ENCODE data around the gene PXMP4. TPM values are rescaled to one million over a fixed set of nuclear protein-coding genes. Genes with fewer than 3 reads are reported as not detected.
"Not testable (repeated sequence)": the region's sequence is repeated elsewhere in the genome, so short reads cannot be mapped to it uniquely, and the experiment has no call there.

PXMP4 gene, protein sequence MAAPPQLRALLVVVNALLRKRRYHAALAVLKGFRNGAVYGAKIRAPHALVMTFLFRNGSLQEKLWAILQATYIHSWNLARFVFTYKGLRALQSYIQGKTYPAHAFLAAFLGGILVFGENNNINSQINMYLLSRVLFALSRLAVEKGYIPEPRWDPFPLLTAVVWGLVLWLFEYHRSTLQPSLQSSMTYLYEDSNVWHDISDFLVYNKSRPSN
- total RNA-seq = 10 to 100 TPM in 1 of 2 experiments, 1 to 10 TPM in 1; 8.7 to 11.6 TPM

- peaks cover 23% of the 10 kb centered on the region for H3K4me1 Mint-ChIP-seq (ENCODE audit: low read depth)
- H3K27ac Mint-ChIP-seq = peak within 1 kb of the TSS; percentile 75
- H3K9me3 Mint-ChIP-seq = no peaks in the 10 kb centered on the region
- DNase-seq = peak; percentile 95
- POLR2A ChIA-PET = interaction anchor here (0.5 to 2.7 kb wide), 12 partner anchors 11 to 900 kb away, joined by 3 to 24 read pairs (median 4); partner anchors contain the start of genes CBFA2T2, MAPRE1, RALY and ZNF341
- no peaks in the 10 kb centered on the region for H3K36me3 Mint-ChIP-seq
- intact Hi-C loops (cut with micrococcal nuclease) = loop anchor here (1.0 to 2.0 kb wide), 6 partner anchors 12 to 273 kb away; partner anchors contain the start of genes CHMP4B, E2F1 and RALY
- no peaks in the 10 kb centered on the region for H3K27me3 Mint-ChIP-seq
- peak within 1 kb of the TSS; percentile 95 for H3K4me3 Mint-ChIP-seq
- CTCF ChIA-PET = interaction anchor here (0.8 to 2.9 kb wide), 5 partner anchors 12 to 263 kb away, joined by 3 to 16 read pairs (median 6); partner anchors contain the start of genes ACTL10 and ZNF341
Observed at GRCh38 chr20:33719989-33720709, at the start of gene PXMP4. TSS of gene PXMP4 (minus strand) at chr20:33720310. CDS start at chr20:33720207, 103 bp downstream.

DNA sequence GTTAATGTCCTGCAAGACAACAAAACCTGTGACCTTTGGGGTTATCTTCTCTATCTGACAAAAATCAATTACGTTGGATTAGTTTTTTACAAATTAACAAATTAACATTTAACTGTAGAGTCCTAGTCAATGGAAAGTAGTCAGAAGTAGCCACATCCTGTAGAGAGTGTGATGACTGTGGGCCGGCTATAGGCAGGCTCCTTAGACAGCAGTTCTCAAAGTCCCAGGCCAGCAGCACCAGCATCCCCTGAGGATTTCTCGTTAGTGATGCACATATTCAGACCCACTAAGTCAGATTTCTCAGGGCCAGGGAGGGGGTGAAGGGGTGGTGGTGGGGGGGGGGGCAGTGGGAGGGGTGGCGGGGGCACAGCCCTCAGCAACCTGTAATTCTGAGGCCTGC, 48.9 kb upstream of the PXMP4 start:
- POLR2A ChIA-PET = no interaction called here
- no peaks in the 10 kb centered on the region for H3K4me1 Mint-ChIP-seq (ENCODE audit: low read depth)
- intact Hi-C loops (cut with micrococcal nuclease) = no loop called here
- CTCF ChIA-PET = no interaction called here
- no peak overlapping the region for H3K27ac Mint-ChIP-seq
- H3K4me3 Mint-ChIP-seq = no peak overlapping the region
- no peak for DNase-seq
- no peaks in the 10 kb centered on the region for H3K9me3 Mint-ChIP-seq
- H3K36me3 Mint-ChIP-seq = peaks cover 19% of the 10 kb centered on the region
- no peaks in the 10 kb centered on the region for H3K27me3 Mint-ChIP-seq

DNA sequence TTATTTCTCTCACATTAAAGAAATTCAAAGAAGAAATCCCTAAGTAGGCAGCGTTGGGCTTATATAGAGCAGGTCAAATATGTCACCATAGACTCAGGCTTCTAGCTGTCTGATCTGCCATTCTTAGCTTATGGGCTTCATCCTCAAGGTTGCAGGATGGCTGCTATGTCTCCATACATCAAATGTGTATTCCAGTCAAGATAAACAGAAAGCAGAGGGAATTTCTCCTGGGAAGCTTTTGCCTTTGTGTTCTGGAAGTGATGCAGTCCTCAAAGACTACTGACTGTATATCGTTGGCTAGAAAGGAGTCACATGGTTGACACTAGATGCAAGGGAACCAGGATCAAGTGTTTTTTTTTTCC, 47.6 kb upstream of the PXMP4 start:
- Mint-ChIP-seq H3K4me3 (no peak overlapping the region), H3K27ac (no peak overlapping the region), H3K36me3 (peaks cover 16% of the 10 kb centered on the region), H3K4me1 (ENCODE audit: low read depth) (no peaks in the 10 kb centered on the region), H3K9me3 (no peaks in the 10 kb centered on the region), H3K27me3 (no peaks in the 10 kb centered on the region)
- ChIA-PET POLR2A (no interaction called here), CTCF (no interaction called here)
- intact Hi-C loops (cut with micrococcal nuclease) = no loop called here
- no peak for DNase-seq

- Mint-ChIP-seq H3K27ac (no peak overlapping the region), H3K36me3 (peaks cover 16% of the 10 kb centered on the region), H3K9me3 (no peaks in the 10 kb centered on the region), H3K4me1 (ENCODE audit: low read depth) (no peaks in the 10 kb centered on the region), H3K4me3 (no peak overlapping the region), H3K27me3 (no peaks in the 10 kb centered on the region)
- ChIA-PET POLR2A (no interaction called here), CTCF (interaction anchor here (0.5 kb wide), 1 partner anchor 43 kb away, joined by 3 read pairs; no protein-coding TSS in a partner anchor)
- no peak for DNase-seq
- intact Hi-C loops (cut with micrococcal nuclease) = no loop called here
Observed at GRCh38 chr20:33766686-33767085, 46.6 kb upstream of the PXMP4 start.

- DNase-seq = no peak
- Mint-ChIP-seq H3K27ac (no peak overlapping the region), H3K4me1 (ENCODE audit: low read depth) (no peaks in the 10 kb centered on the region)
Observed at GRCh38 chr20:33765592-33765991, 45.5 kb upstream of the PXMP4 start.

DNA sequence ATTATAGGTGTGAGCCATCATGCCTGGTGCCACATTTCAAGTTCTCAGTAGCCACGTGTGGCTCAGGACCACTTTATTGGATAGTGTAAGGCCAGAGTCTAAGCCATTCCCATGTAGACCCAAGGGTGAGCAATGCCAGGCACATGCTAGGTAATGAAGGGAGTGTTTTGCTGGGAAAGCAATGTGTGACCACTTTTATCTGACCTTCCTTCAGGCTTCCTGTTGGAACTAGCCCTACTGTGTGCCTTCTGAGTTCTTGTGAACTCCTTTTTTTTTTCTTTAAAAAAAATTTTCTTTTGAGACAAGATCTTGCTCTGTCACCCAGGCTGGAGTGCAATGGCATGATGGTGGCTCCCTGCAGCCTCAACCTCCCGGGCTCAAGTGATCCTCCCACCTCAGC, 45.0 kb upstream of the PXMP4 start:
- no peaks in the 10 kb centered on the region for H3K9me3 Mint-ChIP-seq

More at GRCh38 chr20:33765592-33765991, 45.5 kb upstream of the PXMP4 start:
- intact Hi-C loops (cut with micrococcal nuclease) = no loop called here
- H3K36me3 Mint-ChIP-seq = peaks cover 16% of the 10 kb centered on the region
- H3K9me3 Mint-ChIP-seq = no peaks in the 10 kb centered on the region
- no peak overlapping the region for H3K4me3 Mint-ChIP-seq
- CTCF ChIA-PET = no interaction called here
- POLR2A ChIA-PET = no interaction called here
- no peaks in the 10 kb centered on the region for H3K27me3 Mint-ChIP-seq

DNA sequence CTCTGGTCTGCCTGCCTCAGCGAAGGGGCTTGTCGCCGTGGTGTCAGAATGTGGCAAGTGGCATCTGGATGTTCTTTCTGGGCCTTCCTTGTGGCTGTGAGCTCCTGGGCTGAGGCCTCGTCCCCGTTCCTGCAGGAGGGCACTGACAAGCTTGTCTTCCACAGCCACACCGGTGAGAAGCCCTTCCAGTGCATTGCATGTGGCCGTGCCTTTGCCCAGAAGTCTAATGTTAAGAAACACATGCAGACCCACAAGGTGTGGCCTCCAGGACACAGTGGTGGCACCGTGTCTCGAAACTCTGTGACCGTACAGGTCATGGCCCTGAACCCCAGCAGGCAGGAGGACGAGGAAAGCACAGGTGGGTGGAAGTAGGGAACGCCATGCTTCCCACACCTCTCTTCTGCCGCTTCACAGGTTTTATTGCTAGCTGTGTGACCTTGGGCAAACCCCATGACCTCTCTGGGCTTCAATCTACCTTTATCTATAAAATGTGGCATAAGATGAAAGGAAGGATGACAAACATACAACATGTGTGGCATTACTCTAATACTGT, 41.7 kb upstream of the PXMP4 start:
- DNase-seq = no peak
- Mint-ChIP-seq H3K27ac (no peak overlapping the region), H3K4me1 (ENCODE audit: low read depth) (no peaks in the 10 kb centered on the region), H3K9me3 (peaks cover 5% of the 10 kb centered on the region), H3K27me3 (no peaks in the 10 kb centered on the region), H3K36me3 (peaks cover 30% of the 10 kb centered on the region), H3K4me3 (no peak overlapping the region)
- ChIA-PET POLR2A (no interaction called here), CTCF (no interaction called here)
- intact Hi-C loops (cut with micrococcal nuclease) = no loop called here

More for the DNA sequence above, 45.0 kb upstream of the PXMP4 start:
- no peak overlapping the region for H3K4me3 Mint-ChIP-seq
- H3K27me3 Mint-ChIP-seq = no peaks in the 10 kb centered on the region
- POLR2A ChIA-PET = no interaction called here
- H3K36me3 Mint-ChIP-seq = peaks cover 15% of the 10 kb centered on the region
- no peak overlapping the region for H3K27ac Mint-ChIP-seq
- no peak for DNase-seq
- CTCF ChIA-PET = no interaction called here
- H3K4me1 Mint-ChIP-seq (ENCODE audit: low read depth) = no peaks in the 10 kb centered on the region
- intact Hi-C loops (cut with micrococcal nuclease) = no loop called here

GRCh38 chr20:33757458-33757857, 37.3 kb upstream of the PXMP4 start:
- CTCF ChIA-PET = no interaction called here

DNA sequence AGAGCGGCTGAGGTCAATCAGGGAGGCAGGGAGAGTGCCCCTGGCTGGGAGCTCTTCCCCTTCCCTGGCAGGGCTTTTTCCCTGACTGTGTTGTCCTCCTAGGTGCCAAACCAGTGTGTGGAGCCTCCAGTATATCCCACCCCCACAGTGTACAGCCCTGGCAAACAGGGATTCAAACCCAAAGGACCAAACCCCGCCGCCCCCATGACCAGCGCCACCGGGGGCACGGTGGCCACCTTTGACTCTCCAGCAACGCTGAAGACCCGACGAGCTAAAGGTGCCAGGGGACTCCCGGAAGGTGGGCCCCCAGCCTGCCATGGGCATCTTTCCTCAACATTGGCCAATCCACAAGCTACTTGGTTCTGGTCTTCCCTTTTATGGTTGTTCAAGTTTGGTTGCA, 36.9 kb upstream of the PXMP4 start:
- ChIA-PET CTCF (no interaction called here), POLR2A (no interaction called here)
- H3K4me1 Mint-ChIP-seq (ENCODE audit: low read depth) = no peaks in the 10 kb centered on the region
- H3K27me3 Mint-ChIP-seq = no peaks in the 10 kb centered on the region
- H3K27ac Mint-ChIP-seq = no peak overlapping the region
- DNase-seq = no peak
- peaks cover 5% of the 10 kb centered on the region for H3K9me3 Mint-ChIP-seq
- intact Hi-C loops (cut with micrococcal nuclease) = no loop called here
- H3K36me3 Mint-ChIP-seq = peaks cover 41% of the 10 kb centered on the region
- no peak overlapping the region for H3K4me3 Mint-ChIP-seq

More at GRCh38 chr20:33757458-33757857, 37.3 kb upstream of the PXMP4 start:
- Mint-ChIP-seq H3K9me3 (peaks cover 5% of the 10 kb centered on the region), H3K4me3 (no peak overlapping the region), H3K36me3 (peaks cover 42% of the 10 kb centered on the region), H3K27me3 (no peaks in the 10 kb centered on the region), H3K4me1 (ENCODE audit: low read depth) (no peaks in the 10 kb centered on the region), H3K27ac (no peak overlapping the region)
- DNase-seq = no peak
- POLR2A ChIA-PET = no interaction called here
- intact Hi-C loops (cut with micrococcal nuclease) = no loop called here

GRCh38 chr20:33755936-33756490, 35.9 kb upstream of the PXMP4 start:
- POLR2A ChIA-PET; H3K9me3 Mint-ChIP-seq; H3K27me3 Mint-ChIP-seq; DNase-seq; intact Hi-C loops (cut with micrococcal nuclease); CTCF ChIA-PET; H3K4me3 Mint-ChIP-seq; H3K4me1 Mint-ChIP-seq (ENCODE audit: low read depth); H3K27ac Mint-ChIP-seq: not testable (repeated sequence)
- H3K36me3 Mint-ChIP-seq = peaks cover 39% of the 10 kb centered on the region

DNA sequence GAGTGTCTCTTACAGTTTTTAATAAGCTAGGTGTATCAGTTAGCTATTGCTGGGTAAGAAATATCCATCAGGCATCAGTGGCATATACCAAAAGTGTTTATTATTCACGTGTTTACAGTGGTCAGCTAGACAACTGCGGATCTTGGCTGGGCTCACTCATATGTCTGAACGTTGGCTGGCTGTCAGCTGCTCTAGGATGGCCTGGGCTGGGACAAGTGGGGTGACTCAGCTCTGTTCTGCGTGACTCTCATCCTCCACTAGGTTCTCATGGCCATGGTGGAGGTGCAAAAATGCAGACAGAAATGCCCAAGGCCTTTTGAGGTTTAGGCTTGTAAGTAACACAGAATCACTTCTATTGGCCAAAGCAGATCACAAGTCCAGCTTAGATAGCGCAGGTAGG, 33.7 kb upstream of the PXMP4 start:
- CTCF ChIA-PET = no interaction called here
- intact Hi-C loops (cut with micrococcal nuclease) = no loop called here
- no peaks in the 10 kb centered on the region for H3K4me1 Mint-ChIP-seq (ENCODE audit: low read depth)
- peaks cover 5% of the 10 kb centered on the region for H3K9me3 Mint-ChIP-seq
- no peak for DNase-seq
- no peaks in the 10 kb centered on the region for H3K27me3 Mint-ChIP-seq
- H3K36me3 Mint-ChIP-seq = peaks cover 38% of the 10 kb centered on the region
- POLR2A ChIA-PET = no interaction called here
- no peak overlapping the region for H3K4me3 Mint-ChIP-seq
- H3K27ac Mint-ChIP-seq = no peak overlapping the region

DNA sequence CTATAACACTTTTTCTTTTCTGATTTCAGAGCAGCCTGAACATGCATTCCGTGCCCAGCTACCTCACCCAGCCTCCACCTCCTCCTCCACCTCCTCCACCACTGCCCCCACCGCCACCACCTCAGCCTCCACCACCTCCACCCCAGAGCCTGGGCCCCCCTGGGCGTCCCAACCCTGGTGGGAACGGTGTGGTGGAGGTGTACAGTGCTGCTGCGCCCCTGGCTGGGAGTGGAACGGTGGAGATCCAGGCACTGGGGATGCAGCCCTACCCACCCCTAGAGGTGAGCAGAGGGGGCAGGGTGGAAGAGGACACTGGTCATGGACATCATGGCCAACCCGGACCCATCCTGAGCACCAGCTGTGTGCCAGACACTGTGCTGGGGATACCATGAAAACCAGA, 33.0 kb upstream of the PXMP4 start:
- peaks cover 33% of the 10 kb centered on the region for H3K36me3 Mint-ChIP-seq
- no peak for DNase-seq
- H3K27ac Mint-ChIP-seq = no peak overlapping the region
- CTCF ChIA-PET = no interaction called here
- H3K27me3 Mint-ChIP-seq = no peaks in the 10 kb centered on the region
- intact Hi-C loops (cut with micrococcal nuclease) = no loop called here
- POLR2A ChIA-PET = no interaction called here
- H3K4me3 Mint-ChIP-seq = no peak overlapping the region
- peaks cover 5% of the 10 kb centered on the region for H3K9me3 Mint-ChIP-seq
- no peaks in the 10 kb centered on the region for H3K4me1 Mint-ChIP-seq (ENCODE audit: low read depth)
